H1 (cell line): ENCODE measurements around the gene GLYR1. TPM values are rescaled to one million over a fixed set of nuclear protein-coding genes. Genes with fewer than 3 reads are reported as not detected.

ENCODE experiments used
- CTCF ChIA-PET: fragments of 300-600 bp; sonication (Branson Sonifier 250); formaldehyde crosslinking; loops from one replicate; lab custom pipeline; 2021; ENCODE audit not compliant: partially characterized antibody; lab: Charles Lee
- POLR2A ChIA-PET: fragments of 300-600 bp; sonication (Branson Sonifier 250); formaldehyde crosslinking; loops from one replicate; lab custom pipeline; 2021; ENCODE audit warnings: inconsistent platforms; ENCODE audit not compliant: partially characterized antibody; lab: Charles Lee
- DNase-seq, 2 experiments: peaks; one replicate each; pipeline versions ENCODE4 v3.0.0 to v3.0.0-alpha.2; 2010 to 2022; ENCODE audit warnings: low spot score in 2 of 2, low read depth in 1 of 2, mixed read lengths in 1 of 2
- FAIRE-seq: peaks from 2 replicates; lab custom pipeline; 2011; peaks lifted over from hg19 to GRCh38; lab: Jason Lieb, UNC
- H2AFZ ChIP-seq: 2 replicates; pipeline ENCODE4 v1.8.1; 2012; ENCODE audit warnings: low read length, inconsistent platforms
- H2AK5ac ChIP-seq: 2 replicates; pipeline ENCODE4 v1.6.1; 2013; ENCODE audit warnings: low read depth, low read length
- H2BK120ac ChIP-seq: replicated peaks from 2 replicates; pipeline ENCODE3; 2013; ENCODE audit warnings: low read depth, low read length, inconsistent platforms
- H2BK12ac ChIP-seq: 2 replicates; pipeline ENCODE4 v1.6.1; 2013; ENCODE audit warnings: low read depth, low read length
- H2BK15ac ChIP-seq: 2 replicates; pipeline ENCODE4 v1.6.1; 2013; ENCODE audit warnings: low read length
- H2BK20ac ChIP-seq: 2 replicates; pipeline ENCODE4 v1.6.1; 2013; ENCODE audit warnings: low read length
- H2BK5ac ChIP-seq: 2 replicates; pipeline ENCODE4 v1.6.1; 2013; ENCODE audit warnings: low read depth, low read length
- H3K14ac ChIP-seq: 2 replicates; pipeline ENCODE4 v1.6.1; 2013; ENCODE audit warnings: inconsistent platforms; ENCODE audit not compliant: insufficient read length
- H3K18ac ChIP-seq: 2 replicates; pipeline ENCODE4 v1.6.1; 2013; ENCODE audit warnings: low read length; ENCODE audit errors: extremely low read depth
- H3K23ac ChIP-seq: 2 replicates; pipeline ENCODE4 v1.6.1; 2013; ENCODE audit warnings: inconsistent platforms; ENCODE audit not compliant: insufficient read length
- H3K23me2 ChIP-seq: 2 replicates; pipeline ENCODE4 v1.6.1; 2013; ENCODE audit warnings: low read depth, low read length
- H3K27ac ChIP-seq: 2 replicates; pipeline ENCODE4 v1.6.1; 2011; ENCODE audit warnings: low read depth, low read length, inconsistent platforms
- H3K27me3 ChIP-seq, 4 experiments: replicated peaks in 1 of 4; 1 replicate in 1 of 4; 2 replicates in 3 of 4; pipeline versions ENCODE4 v1.6.1 to v1.8.1; 2011 to 2013; ENCODE audit warnings: low read length in 3 of 4, mild to moderate bottlenecking in 3 of 4, inconsistent platforms in 2 of 4, mixed read lengths in 2 of 4, moderate library complexity in 1 of 4; ENCODE audit not compliant: control insufficient read depth in 3 of 4, insufficient read depth in 3 of 4; ENCODE audit errors: extremely low read depth in 1 of 4
- H3K36me3 ChIP-seq, 4 experiments: 2 replicates each; pipeline versions ENCODE4 v1.6.1 to v1.8.1; 2011 to 2013; ENCODE audit warnings: mild to moderate bottlenecking in 4 of 4, low read length in 3 of 4, moderate library complexity in 2 of 4, control low read depth in 1 of 4, inconsistent platforms in 1 of 4; ENCODE audit not compliant: insufficient read depth in 4 of 4, control insufficient read depth in 2 of 4
- H3K4ac ChIP-seq: replicated peaks from 2 replicates; pipeline ENCODE3; 2013; ENCODE audit warnings: low read length, low read depth, mixed read lengths, inconsistent platforms; ENCODE audit not compliant: insufficient read length
- H3K4me1 ChIP-seq, 4 experiments: replicated peaks in 1 of 4; 1 replicate in 1 of 4; 2 replicates in 3 of 4; pipeline versions ENCODE4 v1.6.1 to v1.8.1; 2011 to 2013; ENCODE audit warnings: low read length in 3 of 4, inconsistent platforms in 2 of 4, mixed read lengths in 1 of 4; ENCODE audit not compliant: insufficient read depth in 4 of 4, control insufficient read depth in 3 of 4
- H3K4me2 ChIP-seq, 2 experiments: 2 replicates each; pipeline versions ENCODE4 v1.6.1 to v1.8.1; 2011 to 2013; ENCODE audit warnings: low read depth in 2 of 2, low read length in 2 of 2, control low read depth in 1 of 2, inconsistent platforms in 1 of 2, mild to moderate bottlenecking in 1 of 2; ENCODE audit not compliant: insufficient read depth in 1 of 2
- H3K4me3 ChIP-seq, 4 experiments: fragments of 200-600, 300-600 bp in 1 of 4; sonication (generic), shearing (Covaris generic), sonication (Bioruptor Twin) in 1 of 4; 2 replicates each; pipeline versions ENCODE4 v1.5.1 to v1.8.1; 2011 to 2016; ENCODE audit warnings: low read length in 4 of 4, low read depth in 3 of 4, control low read depth in 2 of 4, inconsistent platforms in 2 of 4, mild to moderate bottlenecking in 2 of 4, mixed read lengths in 1 of 4, moderate library complexity in 1 of 4; ENCODE audit not compliant: insufficient read depth in 2 of 4; ENCODE audit errors: extremely low read depth in 1 of 4
- H3K56ac ChIP-seq: replicated peaks from 2 replicates; pipeline ENCODE3; 2013; ENCODE audit warnings: low read depth, mild to moderate bottlenecking, mixed read lengths, low read length, inconsistent platforms; ENCODE audit not compliant: insufficient read length
- H3K79me1 ChIP-seq: 2 replicates; pipeline ENCODE4 v1.6.1; 2013; ENCODE audit warnings: low read depth, low read length, control low read depth
- H3K79me2 ChIP-seq, 2 experiments: 2 replicates each; pipeline versions ENCODE4 v1.6.1 to v1.8.1; 2012 to 2013; ENCODE audit warnings: low read length in 2 of 2, mild to moderate bottlenecking in 2 of 2, inconsistent platforms in 1 of 2; ENCODE audit not compliant: insufficient read depth in 2 of 2, control insufficient read depth in 1 of 2
- H3K9ac ChIP-seq, 4 experiments: replicated peaks in 1 of 4; 1 replicate in 1 of 4; 2 replicates in 3 of 4; pipeline versions ENCODE4 v1.6.1 to v1.8.1; 2011 to 2013; ENCODE audit warnings: low read depth in 3 of 4, low read length in 3 of 4, control low read depth in 2 of 4, mild to moderate bottlenecking in 2 of 4, moderate library complexity in 2 of 4, inconsistent platforms in 1 of 4; ENCODE audit errors: extremely low read depth in 1 of 4
- H3K9me3 ChIP-seq, 2 experiments: 2 replicates each; pipeline versions ENCODE4 v1.6.1 to v1.8.1; 2012 to 2013; ENCODE audit warnings: mild to moderate bottlenecking in 2 of 2, moderate library complexity in 2 of 2, control low read depth in 1 of 2, inconsistent platforms in 1 of 2, low read depth in 1 of 2, low read length in 1 of 2, mixed read lengths in 1 of 2; ENCODE audit not compliant: insufficient read depth in 2 of 2
- H4K20me1 ChIP-seq, 2 experiments: replicated peaks in 1 of 2; 2 replicates each; pipeline versions ENCODE3 to v1.8.1; 2011 to 2013; ENCODE audit warnings: inconsistent platforms in 2 of 2, low read length in 2 of 2, mild to moderate bottlenecking in 1 of 2; ENCODE audit not compliant: insufficient read depth in 2 of 2, control insufficient read depth in 1 of 2
- H4K5ac ChIP-seq: 2 replicates; pipeline ENCODE4 v1.6.1; 2013; ENCODE audit warnings: low read length, low read depth, mixed read lengths, inconsistent platforms; ENCODE audit not compliant: insufficient read length
- H4K8ac ChIP-seq: 2 replicates; pipeline ENCODE4 v1.8.0; 2013; ENCODE audit warnings: mild to moderate bottlenecking, moderate library complexity, low read length, inconsistent platforms; ENCODE audit not compliant: insufficient read depth; ENCODE audit errors: extremely low read depth
- H4K91ac ChIP-seq: replicated peaks from 2 replicates; pipeline ENCODE3; 2013; ENCODE audit warnings: low read length, mixed read lengths, inconsistent platforms; ENCODE audit not compliant: insufficient read length
- CBX8 ChIP-seq: fragments of 300-800, 300-1000 bp; sonication (generic); IDR thresholded peaks from 2 replicates; pipeline ENCODE4 v1.7.1; 2016; ENCODE audit warnings: low read depth, low read length, borderline replicate concordance
- CHD1 ChIP-seq: IDR thresholded peaks from 2 replicates; pipeline ENCODE4 v1.6.1; 2012; ENCODE audit warnings: low read depth, low read length, improper control_type of control experiment
- EGR1 ChIP-seq: IDR thresholded peaks from 2 replicates; pipeline ENCODE4 v1.6.1; 2011; ENCODE audit warnings: low read depth, low read length, borderline replicate concordance
- GABPA ChIP-seq: IDR thresholded peaks from 2 replicates; pipeline ENCODE4 v1.6.1; 2011; ENCODE audit warnings: mild to moderate bottlenecking, low read length, moderate library complexity, borderline replicate concordance; ENCODE audit not compliant: insufficient read depth
- HDAC2 ChIP-seq, 2 experiments: fragments of 300-600 bp in 1 of 2; sonication (generic) in 1 of 2; IDR thresholded peaks; 2 replicates each; pipeline ENCODE4 v1.6.1; 2011 to 2012; ENCODE audit warnings: low read depth in 2 of 2, low read length in 2 of 2, mild to moderate bottlenecking in 2 of 2, moderate library complexity in 2 of 2, borderline replicate concordance in 1 of 2, inconsistent platforms in 1 of 2
- KDM4A ChIP-seq: IDR thresholded peaks from one replicate; pipeline ENCODE4 v1.7.1; 2012; ENCODE audit warnings: low read depth, mild to moderate bottlenecking, moderate library complexity, low read length, inconsistent platforms; ENCODE audit not compliant: severe bottlenecking
- PHF8 ChIP-seq: fragments of 200-600 bp; sonication (generic); conservative IDR thresholded peaks from 2 replicates; pipeline ENCODE4 v1.7.1; 2012; ENCODE audit warnings: low read depth, mild to moderate bottlenecking, inconsistent platforms, low read length, moderate library complexity
- RFX5 ChIP-seq: IDR thresholded peaks from 2 replicates; pipeline ENCODE4 v1.6.1; 2011; ENCODE audit warnings: low read depth, low read length, improper control_type of control experiment, borderline replicate concordance
- SAP30 ChIP-seq: fragments of 300-600 bp; sonication (generic); IDR thresholded peaks from 2 replicates; pipeline ENCODE4 v1.7.1; 2012; ENCODE audit warnings: low read length, moderate library complexity, mild to moderate bottlenecking, inconsistent platforms; ENCODE audit not compliant: insufficient read depth, insufficient replicate concordance
- SIX5 ChIP-seq: IDR thresholded peaks from 2 replicates; pipeline ENCODE4 v1.6.1; 2011; ENCODE audit warnings: mild to moderate bottlenecking, low read depth, low read length
- SP2 ChIP-seq: IDR thresholded peaks from 2 replicates; pipeline ENCODE4 v1.6.1; 2012; ENCODE audit warnings: mild to moderate bottlenecking, low read length, inconsistent platforms
- SRF ChIP-seq: IDR thresholded peaks from 2 replicates; pipeline ENCODE4 v1.6.1; 2011; ENCODE audit warnings: mild to moderate bottlenecking, low read depth, low read length, moderate library complexity
- TAF1 ChIP-seq: IDR thresholded peaks from 2 replicates; pipeline ENCODE4 v1.6.1; 2011; ENCODE audit warnings: mild to moderate bottlenecking, low read depth, low read length
- TCF12 ChIP-seq: IDR thresholded peaks from 2 replicates; pipeline ENCODE4 v1.6.1; 2011; ENCODE audit warnings: low read depth, mild to moderate bottlenecking, low read length
- TEAD4 ChIP-seq: IDR thresholded peaks from 2 replicates; pipeline ENCODE4 v1.6.1; 2012; ENCODE audit warnings: low read depth, low read length, inconsistent platforms, mixed read lengths
- WGBS, 2 experiments: shearing (Covaris generic) in 1 of 2; methylation state at CpG; one replicate each; pipeline versions ENCODE4 v1.1.6 to v1.1.7; 2013 to 2015; ENCODE audit warnings: low lambda C conversion rate in 2 of 2, mixed read lengths in 2 of 2, inconsistent platforms in 1 of 2, low coverage in 1 of 2, missing lambda C conversion rate in 1 of 2; ENCODE audit not compliant: insufficient replicate concordance in 2 of 2, insufficient coverage in 1 of 2, insufficient read length in 1 of 2; ENCODE audit errors: extremely low coverage in 1 of 2, missing lambda C conversion rate in 1 of 2; 5-methylcytosine and 5-hydroxymethylcytosine counted together
- polyA plus RNA-seq, 7 experiments: library from polyadenylated mRNA; depleted of rRNA in 3 of 7; stranded (reverse) in 5 of 7; unstranded in 2 of 7; fragments of >200 nt in 5 of 7; fragments of 200-250 nt in 2 of 7; gene quantifications; 1 replicate in 5 of 7; 2 replicates in 1 of 7; 4 replicates in 1 of 7; pipeline versions ENCODE4 v1.2.1 to v1.2.3, GENCODE V29; 2011 to 2013; ENCODE audit warnings: missing spikeins in 2 of 7, mixed read lengths in 2 of 7
- total RNA-seq: library from RNA; stranded (reverse); fragmentation: NEBNext Ultra II Directional; extraction: Animal tissue kit (Norgen Biotek cat#: 25700); gene quantifications from 2 replicates; pipeline ENCODE4 v1.2.1, GENCODE V29; 2021

The GLYR1 gene
- total and polyA plus RNA-seq, 2 of the 8 experiments (the other 6 are each of a cell fraction or from before 2014, with no cell fraction given), result 50.2 to 115 TPM

GRCh38 chr16:4868026-4868425 lies 20.9 kb upstream of the GLYR1 start:
- H3K18ac ChIP-seq, result no peak overlapping the region
- H3K4me2 ChIP-seq, result no peak overlapping the region
- H3K27ac ChIP-seq, result no peak overlapping the region
- peaks cover 2 to 9% of the 10 kb centered on the region in 2 experiments for H4K20me1 ChIP-seq
- H4K5ac ChIP-seq, result no peak overlapping the region
- no peak overlapping the region for H3K56ac ChIP-seq
- H2BK12ac ChIP-seq, result no peak overlapping the region
- H2AK5ac ChIP-seq, result no peak overlapping the region
- H3K14ac ChIP-seq, result no peak overlapping the region
- H2AFZ ChIP-seq, result no peak overlapping the region
- H2BK15ac ChIP-seq, result no peak overlapping the region
- no peaks in the 10 kb centered on the region for H3K4me1 ChIP-seq
- H3K23ac ChIP-seq, result no peak overlapping the region
- no peaks in the 10 kb centered on the region for H3K27me3 ChIP-seq
- peaks cover 11% of the 10 kb centered on the region for H3K79me1 ChIP-seq
- ChIA-PET CTCF (interaction anchor here (1.0 to 1.1 kb wide), 2 partner anchors 16 to 192 kb away, joined by 3 read pairs; no protein-coding TSS in a partner anchor), POLR2A (interaction anchor here (1.2 to 2.2 kb wide), 3 partner anchors 16 to 29 kb away, joined by 4 to 6 read pairs (median 4); no protein-coding TSS in a partner anchor)
- H4K8ac ChIP-seq, result no peak overlapping the region
- DNase-seq (no peak), FAIRE-seq (no peak)
- 94% methylated on average over 5 of the region's 5 CpGs; no CpG with 5 or more reads in 1 of the 2 experiments for WGBS, 2 experiments
- H3K23me2 ChIP-seq, result no peaks in the 10 kb centered on the region
- H2BK120ac ChIP-seq, result no peak overlapping the region
- H2BK5ac ChIP-seq, result no peak overlapping the region
- no peaks in the 10 kb centered on the region for H3K9me3 ChIP-seq
- H3K4me3 ChIP-seq, result no peak overlapping the region
- H3K4ac ChIP-seq, result no peak overlapping the region
- no peak overlapping the region for H3K9ac ChIP-seq
- H3K79me2 ChIP-seq, result peaks cover 4 to 52% of the 10 kb centered on the region in 2 experiments; a peak in 3 of 4 replicates
- peaks cover 13 to 33% (median 26%) of the 10 kb centered on the region in 4 experiments; a peak in 7 of 8 replicates for H3K36me3 ChIP-seq
- no peak overlapping the region for H4K91ac ChIP-seq
- H2BK20ac ChIP-seq, result no peak overlapping the region
- TF ChIP-seq CHD1 (no peak), TAF1 (no peak), PHF8 (no peak), HDAC2 (IDR thresholded peaks at IDR 0.05; ENCODE audit: borderline replicate concordance in 1 of 2, low read depth in 2 of 2, low read length in 2 of 2) (no peak), EGR1 (no peak), TCF12 (no peak), RFX5 (no peak), SAP30 (no peak), KDM4A (no peak), SIX5 (no peak), CBX8 (no peak), GABPA (no peak), SRF (no peak), SP2 (no peak), TEAD4 (no peak)
